Mucosa of gallbladder (tissue), 1 donor: ENCODE data around the gene PTPN1. TPM values are rescaled to one million over a fixed set of nuclear protein-coding genes. Genes with fewer than 3 reads are reported as not detected.

Experiments used
- DNase-seq: peaks from one replicate; pipeline ENCODE4 v3.0.0-alpha.2; 2020; ENCODE audit warnings: low spot score
- total RNA-seq: library from RNA; stranded (reverse); gene quantifications from one replicate; pipeline ENCODE4 v1.2.1, GENCODE V29; 2021
- donor health status: DM: no; HTN: no; CAD: no.

The PTPN1 gene
- total RNA-seq, 1 donor from 2014 or later, result 24.0 TPM

GRCh38 chr20:50513169-50514034 is 3.2 kb downstream of the PTPN1 start:
- no peak for DNase-seq

DNA sequence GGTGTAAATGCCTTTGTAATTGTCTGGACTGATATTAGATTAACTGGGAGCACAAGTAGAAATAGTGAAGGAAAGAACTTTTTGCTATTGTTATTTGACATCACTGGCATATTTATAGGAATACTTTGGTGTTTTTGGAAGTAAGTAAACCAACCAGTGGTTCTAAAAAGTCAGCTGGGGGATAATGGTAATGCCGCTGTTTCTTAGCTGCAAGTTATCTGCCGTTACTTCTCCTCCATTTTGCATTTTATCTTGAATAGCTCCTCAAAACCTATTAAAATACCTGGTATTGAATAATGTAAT is 3.8 kb downstream of the PTPN1 start:
- DNase-seq, result no peak

- no peak for DNase-seq
Observed at GRCh38 chr20:50514750-50515149, 4.6 kb downstream of the PTPN1 start.

DNA sequence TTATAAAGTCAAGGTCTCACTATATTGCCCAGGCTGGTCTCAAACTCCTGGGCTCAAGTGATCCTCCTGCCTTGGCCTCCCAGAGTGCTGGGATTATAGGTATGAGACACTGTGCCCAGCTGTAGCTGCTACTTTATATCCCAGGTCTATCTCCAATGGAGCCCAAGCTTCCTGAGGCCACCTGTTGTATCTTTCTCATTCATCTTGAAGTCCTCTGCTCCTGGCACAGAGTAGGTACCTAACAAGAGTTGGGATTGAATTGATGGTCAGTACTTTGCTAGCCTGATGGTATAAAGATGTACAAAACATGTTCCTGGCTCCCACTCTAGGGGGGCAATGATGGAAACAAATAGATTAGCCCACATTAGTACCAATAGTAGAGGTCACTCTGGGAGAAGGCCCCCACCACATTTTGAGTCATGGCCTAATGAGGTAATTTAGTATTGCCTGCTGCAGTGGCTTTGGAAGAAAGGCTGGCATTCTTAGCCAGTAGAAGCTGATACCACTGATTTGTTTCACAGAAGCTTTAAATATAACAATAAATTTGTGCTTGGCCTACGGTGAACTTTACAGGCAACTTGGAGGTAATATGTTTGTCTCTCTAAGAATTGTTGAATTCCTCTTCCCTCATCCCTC is 5.4 kb downstream of the PTPN1 start:
- DNase-seq, result no peak

DNA sequence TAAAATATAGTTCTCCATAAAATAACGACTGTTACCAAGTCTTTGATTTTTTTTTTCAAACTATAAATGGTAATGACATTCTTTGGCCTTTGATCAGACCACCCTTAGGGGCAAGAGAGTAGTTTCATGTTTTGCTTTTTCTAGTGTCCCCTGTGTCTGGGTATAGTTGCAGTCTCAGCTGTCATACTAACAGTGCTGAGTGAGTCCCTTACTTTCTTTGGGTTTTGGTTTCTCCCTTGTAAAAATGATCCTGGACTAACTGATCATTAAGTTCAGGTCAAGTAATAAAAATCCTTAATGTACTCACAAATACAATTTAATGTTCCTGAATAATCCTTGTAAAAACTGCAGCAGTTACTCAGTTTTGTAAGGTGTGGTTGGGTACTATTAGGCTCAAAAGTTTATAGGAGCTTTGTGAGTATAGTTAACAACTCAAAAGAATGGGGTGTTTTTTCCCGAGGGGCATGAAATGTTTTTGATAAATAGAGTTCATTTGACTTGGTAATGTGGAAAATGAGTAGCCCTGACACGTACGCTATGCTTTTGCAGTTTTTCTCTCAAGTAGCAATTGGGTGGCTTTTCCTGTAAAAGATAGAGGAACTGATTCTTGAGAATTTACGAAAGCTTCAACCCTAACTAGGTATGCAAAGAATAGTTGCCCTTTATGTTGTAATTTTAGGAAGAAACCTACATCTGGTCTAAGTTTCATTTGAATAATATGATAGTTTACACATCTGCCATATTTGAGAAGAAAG is 6.2 kb downstream of the PTPN1 start:
- no peak for DNase-seq

- DNase-seq, result no peak
Observed at GRCh38 chr20:50516935-50517816, 7.0 kb downstream of the PTPN1 start.

DNA sequence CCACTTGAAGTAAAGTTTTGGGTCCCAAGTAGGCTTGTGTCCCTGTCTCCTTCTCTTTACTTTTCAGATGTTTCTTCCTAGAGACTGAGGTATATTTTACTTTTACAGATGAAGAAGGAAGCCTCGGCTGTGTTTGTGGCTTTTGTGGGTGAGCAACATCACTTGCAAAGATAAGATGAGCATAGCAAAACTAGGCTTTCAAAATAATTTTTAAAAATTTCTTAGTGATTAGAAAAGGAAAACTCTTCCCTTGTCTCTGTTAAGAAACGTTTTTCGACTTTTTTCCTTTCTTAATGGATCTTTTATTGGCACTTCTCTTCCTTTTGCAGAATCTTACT is 7.6 kb downstream of the PTPN1 start:
- DNase-seq, result no peak

- DNase-seq, result no peak
Observed at GRCh38 chr20:50518270-50518721, 8.1 kb downstream of the PTPN1 start.

DNA sequence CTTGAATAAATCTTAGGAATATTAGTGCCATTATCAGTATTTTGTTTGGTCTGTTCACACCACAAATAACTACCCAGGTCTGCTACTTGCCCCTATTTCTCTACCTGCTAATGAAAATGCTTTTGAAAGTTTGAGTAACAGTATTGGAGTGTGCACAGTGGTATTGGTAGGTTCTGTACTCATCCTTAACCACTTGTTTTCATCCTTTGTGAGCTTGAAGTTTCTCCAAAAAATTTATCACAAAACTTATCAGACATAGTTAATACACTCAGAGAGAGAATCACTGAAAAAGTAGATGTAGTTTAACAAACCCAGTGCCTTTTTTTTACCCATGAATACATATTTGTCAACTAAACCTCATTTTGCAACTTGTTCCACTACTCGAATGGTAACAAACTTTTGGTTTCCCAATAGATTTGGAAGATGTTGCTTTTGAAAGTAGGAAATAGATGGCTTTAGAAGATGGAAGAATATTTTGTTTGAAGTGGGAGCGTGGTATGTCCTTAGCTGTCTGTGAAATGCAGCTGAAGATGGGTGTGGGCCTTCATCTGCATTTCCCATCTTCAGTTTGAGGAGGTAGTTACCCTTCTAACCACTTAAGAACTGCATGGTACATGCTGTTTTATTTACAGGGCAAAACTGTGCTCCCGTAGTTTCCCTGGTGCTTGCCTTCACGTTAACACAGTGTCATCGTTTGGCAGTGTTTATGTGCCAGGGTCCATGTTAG is 9.0 kb downstream of the PTPN1 start:
- DNase-seq, result no peak

GRCh38 chr20:50520222-50520880 is 10.2 kb downstream of the PTPN1 start:
- DNase-seq, result no peak

- DNase-seq, result no peak
Observed at GRCh38 chr20:50521221-50522052, 11.3 kb downstream of the PTPN1 start.

DNA sequence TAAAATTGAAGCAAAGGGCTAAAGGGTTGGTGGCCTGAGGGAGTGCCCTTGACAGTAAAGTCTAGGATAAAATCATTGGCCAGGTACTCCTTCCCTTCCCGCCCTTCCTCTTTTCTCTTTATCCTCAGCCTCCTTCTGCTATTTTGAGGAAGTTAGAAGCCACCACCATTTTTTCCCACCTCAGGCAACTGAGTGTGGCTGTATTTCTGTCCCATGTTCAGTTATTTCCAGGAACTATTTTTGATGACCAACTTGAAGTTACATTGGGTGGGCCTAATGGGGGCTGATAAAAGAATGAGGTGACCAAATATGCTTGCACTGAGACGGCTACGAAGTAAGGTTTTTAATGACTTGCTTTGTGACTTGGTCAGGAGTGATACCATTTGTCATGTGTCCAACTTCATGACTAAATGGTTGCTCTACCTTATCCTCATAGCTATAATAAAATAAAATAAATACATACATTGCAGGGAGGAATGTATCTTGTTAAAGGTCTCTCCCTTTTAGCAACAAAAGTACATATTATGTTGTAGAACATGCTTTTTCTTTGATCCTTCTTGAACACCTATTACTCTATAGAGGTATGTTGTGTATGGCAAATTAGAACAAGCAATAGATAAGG is 12.0 kb downstream of the PTPN1 start:
- no peak for DNase-seq

GRCh38 chr20:50523552-50524167 is 13.5 kb downstream of the PTPN1 start:
- no peak for DNase-seq

DNA sequence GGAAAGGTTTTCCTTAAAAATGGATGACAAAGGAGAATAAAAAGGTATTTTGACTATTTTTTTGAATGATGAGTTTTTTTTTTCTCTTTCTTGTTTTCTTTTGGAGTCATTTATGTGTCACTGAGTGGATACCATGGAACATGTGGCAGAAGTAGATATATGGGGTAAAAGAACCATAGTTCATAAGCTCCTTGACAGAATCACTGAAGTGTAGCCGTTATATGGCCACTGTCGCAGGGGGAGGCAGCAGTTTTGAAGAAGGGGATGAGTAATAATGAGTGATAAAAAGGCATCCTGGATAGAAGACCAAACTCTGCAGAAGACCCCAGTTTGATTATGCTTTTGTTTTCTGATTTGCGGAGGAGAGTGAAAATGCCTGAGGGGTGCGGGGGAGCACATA is 15.5 kb downstream of the PTPN1 start:
- DNase-seq, result no peak

- no peak for DNase-seq
Observed at GRCh38 chr20:50526403-50526989, 16.3 kb downstream of the PTPN1 start.

- no peak for DNase-seq
Observed at GRCh38 chr20:50527068-50527605, 17.0 kb downstream of the PTPN1 start.

- no peak for DNase-seq
Observed at GRCh38 chr20:50528129-50528528, 17.9 kb downstream of the PTPN1 start.

DNA sequence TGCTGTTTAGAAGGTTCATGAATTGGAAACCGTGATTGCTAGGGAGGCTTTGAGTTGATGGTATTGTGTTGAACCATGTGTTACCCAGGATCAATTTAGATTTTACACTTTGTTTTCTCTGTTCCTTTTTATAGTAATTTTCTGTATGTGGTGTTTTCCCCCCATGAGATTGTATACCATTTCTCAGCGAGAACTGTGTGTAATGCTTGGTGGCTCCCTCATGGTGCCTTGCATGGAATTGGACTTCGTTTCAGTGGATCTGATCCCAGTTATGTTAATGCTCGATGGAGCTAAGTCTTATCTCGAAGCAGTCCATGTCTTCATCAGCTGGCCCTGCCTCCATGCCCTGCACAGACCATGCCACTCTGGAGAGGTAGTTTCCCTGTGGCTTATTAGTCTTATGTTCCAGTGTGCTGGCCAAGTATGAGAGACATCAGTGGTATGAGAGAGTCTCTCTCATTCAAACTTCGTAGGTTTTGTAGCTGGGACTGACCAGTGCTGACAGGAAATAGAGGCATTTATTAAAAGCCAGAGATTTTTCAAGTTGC is 18.7 kb downstream of the PTPN1 start:
- DNase-seq, result no peak
